T-helper 2 cell treated with Interferon-gamma antibody and Interleukin-4, amounts not matched to agents 5 μg/mL and 100 μg/mL, for 36 hours (primary cell): ENCODE data around the gene MRPL21.
"Not testable (repeated sequence)": the region's sequence is repeated elsewhere in the genome, so short reads cannot be mapped to it uniquely, and the experiment has no call there.

Experiments
- DNase-seq: peaks from one replicate; pipeline ENCODE4 v3.0.0; 2021; ENCODE audit warnings: low spot score
- H3K27ac Mint-ChIP-seq: one replicate; pipeline ENCODE4 v1.8.0; 2021; ENCODE audit warnings: mild to moderate bottlenecking, mixed read lengths
- H3K27me3 Mint-ChIP-seq: one replicate; pipeline ENCODE4 v1.8.0; 2021; ENCODE audit warnings: low read depth, mixed read lengths
- H3K36me3 Mint-ChIP-seq: one replicate; pipeline ENCODE4 v1.8.0; 2021; ENCODE audit warnings: low read depth, mixed read lengths
- H3K4me1 Mint-ChIP-seq: one replicate; pipeline ENCODE4 v1.8.0; 2021; ENCODE audit warnings: low read depth, mixed read lengths
- H3K4me3 Mint-ChIP-seq: one replicate; pipeline ENCODE4 v1.8.0; 2022; ENCODE audit warnings: mild to moderate bottlenecking, moderate library complexity, mixed read lengths
- H3K9me3 Mint-ChIP-seq: one replicate; pipeline ENCODE4 v1.8.0; 2021; ENCODE audit warnings: mixed read lengths

MRPL21 gene

DNA sequence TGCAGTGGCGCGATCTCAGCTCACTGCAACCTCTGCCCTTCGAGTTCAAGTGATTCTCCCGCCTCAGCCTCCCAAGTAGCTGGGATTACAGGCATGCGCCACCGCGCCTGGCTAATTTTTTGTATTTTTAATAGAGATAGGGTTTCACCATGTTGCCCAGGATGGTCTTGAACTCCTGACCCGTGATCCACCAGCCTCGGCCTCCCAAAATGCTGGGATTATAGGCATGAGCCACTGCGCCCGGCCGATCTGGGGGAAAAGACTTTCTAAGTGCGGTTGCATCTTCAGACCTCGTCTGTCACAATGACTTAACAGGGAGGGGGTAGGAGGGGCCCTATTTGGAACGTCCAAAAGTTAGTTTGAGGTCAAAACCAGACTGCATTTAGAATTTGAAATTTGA is 18.8 kb downstream of the MRPL21 start:
- not testable (repeated sequence) for H3K36me3 Mint-ChIP-seq, H3K4me3 Mint-ChIP-seq, H3K27ac Mint-ChIP-seq, H3K9me3 Mint-ChIP-seq, H3K27me3 Mint-ChIP-seq, DNase-seq, H3K4me1 Mint-ChIP-seq

DNA sequence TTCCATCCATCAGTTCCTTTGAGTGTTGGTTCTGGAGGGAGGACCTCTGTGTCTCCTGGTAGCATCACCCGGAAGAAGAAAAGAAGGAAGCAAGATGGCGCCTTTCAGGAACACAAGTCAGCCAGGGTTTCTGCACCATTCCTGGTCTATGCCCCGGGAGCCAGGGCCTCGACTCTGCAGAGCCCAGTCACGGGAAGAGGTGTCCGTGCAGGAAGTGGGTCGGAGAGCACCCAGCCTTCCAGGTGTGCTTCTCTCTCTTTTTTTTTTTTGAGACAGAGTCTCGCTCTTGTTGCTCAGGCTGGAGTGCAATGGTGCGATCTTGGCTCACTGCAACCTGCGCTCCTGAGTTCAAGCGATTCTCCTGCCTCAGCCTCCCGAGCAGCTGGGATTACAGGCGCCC is 21.2 kb downstream of the MRPL21 start:
- Mint-ChIP-seq H3K4me3 (no peak overlapping the region), H3K27me3 (no peaks in the 10 kb centered on the region), H3K36me3 (peaks cover 6% of the 10 kb centered on the region), H3K9me3 (no peaks in the 10 kb centered on the region), H3K27ac (no peak overlapping the region), H3K4me1 (no peaks in the 10 kb centered on the region)
- DNase-seq, result no peak

DNA sequence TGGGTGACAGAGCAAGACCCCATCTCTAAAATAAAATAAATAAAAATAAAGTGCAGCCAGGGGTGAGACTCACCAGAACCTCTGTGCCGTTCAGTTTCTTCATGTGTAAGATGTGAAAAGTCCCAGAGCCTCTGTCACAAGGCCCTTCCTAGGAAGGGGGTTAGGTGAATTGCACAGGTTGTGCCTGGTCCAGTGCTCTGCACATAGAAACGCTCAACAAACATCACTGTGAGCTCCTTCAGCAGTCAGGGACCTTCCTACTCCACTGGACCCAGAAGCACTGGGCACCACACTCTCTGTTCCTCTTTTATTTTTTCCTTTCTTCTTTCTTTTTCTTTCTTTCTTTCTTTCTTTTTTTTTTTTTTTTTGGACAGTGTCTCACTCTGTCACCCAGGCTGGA is 22.3 kb downstream of the MRPL21 start:
- H3K4me3 Mint-ChIP-seq, result no peak overlapping the region
- H3K27ac Mint-ChIP-seq, result no peak overlapping the region
- no peaks in the 10 kb centered on the region for H3K27me3 Mint-ChIP-seq
- H3K4me1 Mint-ChIP-seq, result no peaks in the 10 kb centered on the region
- DNase-seq, result no peak
- H3K36me3 Mint-ChIP-seq, result peaks cover 2% of the 10 kb centered on the region
- H3K9me3 Mint-ChIP-seq, result no peaks in the 10 kb centered on the region

DNA sequence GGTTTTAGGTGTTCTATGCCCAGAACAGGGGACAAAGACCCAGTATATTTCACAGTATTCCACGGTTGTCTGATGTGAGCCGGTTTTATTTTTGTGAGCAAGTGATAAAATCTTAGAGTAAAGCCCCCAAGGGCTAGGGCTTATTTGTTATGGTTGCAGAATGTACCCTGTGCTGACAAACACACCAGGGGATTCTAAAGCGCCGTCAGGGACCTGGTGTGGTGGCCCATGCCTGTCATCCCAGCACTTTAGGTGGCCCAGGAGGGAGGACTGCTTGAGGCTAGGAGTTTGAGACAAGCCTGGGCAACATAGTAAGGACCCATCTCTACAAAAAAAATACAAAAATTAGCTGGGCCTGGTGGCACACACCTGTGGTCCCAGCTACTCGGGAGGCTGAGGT is 22.8 kb downstream of the MRPL21 start:
- Mint-ChIP-seq H3K4me1 (no peaks in the 10 kb centered on the region), H3K36me3 (peaks cover 2% of the 10 kb centered on the region), H3K9me3 (no peaks in the 10 kb centered on the region), H3K27me3 (no peaks in the 10 kb centered on the region), H3K4me3 (no peak overlapping the region), H3K27ac (no peak overlapping the region)
- no peak for DNase-seq

DNA sequence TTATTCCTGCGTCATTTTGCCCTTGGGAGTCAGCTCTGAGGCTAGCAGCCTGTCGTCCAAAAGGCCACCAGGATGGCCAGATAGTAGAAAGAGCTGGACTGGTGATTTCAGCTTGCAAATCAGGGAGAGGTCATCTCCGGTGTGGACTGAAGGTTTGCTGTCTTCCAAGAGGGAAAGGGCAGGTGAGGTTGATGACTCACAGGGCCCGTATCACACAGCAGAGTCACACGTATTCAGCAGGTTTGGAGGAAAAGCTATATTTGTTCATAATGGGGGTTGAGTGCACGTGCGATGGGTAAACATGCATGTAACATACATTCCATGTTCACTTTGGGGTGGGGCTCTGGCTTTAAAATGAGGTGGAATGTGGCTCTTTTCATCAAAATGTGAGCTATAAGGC is 25.6 kb downstream of the MRPL21 start:
- no peaks in the 10 kb centered on the region for H3K36me3 Mint-ChIP-seq
- no peaks in the 10 kb centered on the region for H3K27me3 Mint-ChIP-seq
- no peaks in the 10 kb centered on the region for H3K9me3 Mint-ChIP-seq
- no peak overlapping the region for H3K4me3 Mint-ChIP-seq
- H3K4me1 Mint-ChIP-seq, result no peaks in the 10 kb centered on the region
- H3K27ac Mint-ChIP-seq, result no peak overlapping the region
- no peak for DNase-seq

DNA sequence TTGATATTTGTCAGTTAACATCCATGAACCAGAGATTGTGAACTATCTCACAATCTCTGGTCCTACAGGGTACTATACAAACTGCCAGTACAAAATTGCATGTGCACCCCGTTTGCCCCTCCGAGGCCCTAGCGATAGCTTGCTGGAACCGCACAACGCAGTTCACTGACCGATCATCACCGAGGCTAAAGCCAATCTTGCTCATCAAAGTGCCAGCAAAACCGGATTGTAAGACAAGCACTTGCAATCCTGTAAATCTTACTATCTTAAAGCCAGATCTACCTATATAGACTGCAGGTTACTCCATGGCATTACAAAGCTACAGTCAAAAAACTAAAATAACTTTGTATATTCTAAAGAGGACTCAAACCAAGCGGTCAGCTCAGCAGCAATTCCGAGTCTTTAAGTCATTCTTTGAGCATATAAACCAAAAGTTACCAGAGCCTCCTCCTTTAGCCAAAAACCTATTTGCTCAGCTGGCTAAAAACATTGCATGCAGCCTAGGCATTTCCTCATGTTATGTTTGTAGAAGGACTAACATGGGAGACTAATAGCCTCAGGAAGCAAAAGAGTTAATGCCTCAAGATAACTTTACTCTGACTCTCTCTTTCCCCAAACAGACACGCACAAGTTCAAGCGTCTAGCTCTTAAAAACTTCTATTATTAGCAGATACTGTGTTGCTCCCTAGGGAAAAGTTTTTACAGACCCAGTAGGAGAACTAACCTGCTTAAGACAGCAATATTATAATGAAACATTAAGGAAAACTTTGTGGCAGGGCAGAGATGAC is 31.2 kb downstream of the MRPL21 start:
- DNase-seq, result no peak
- peaks cover 8% of the 10 kb centered on the region for H3K4me1 Mint-ChIP-seq
- no peaks in the 10 kb centered on the region for H3K9me3 Mint-ChIP-seq
- H3K36me3 Mint-ChIP-seq, result no peaks in the 10 kb centered on the region
- no peak overlapping the region for H3K27ac Mint-ChIP-seq
- peaks cover 25% of the 10 kb centered on the region for H3K27me3 Mint-ChIP-seq
- H3K4me3 Mint-ChIP-seq, result no peak overlapping the region

DNA sequence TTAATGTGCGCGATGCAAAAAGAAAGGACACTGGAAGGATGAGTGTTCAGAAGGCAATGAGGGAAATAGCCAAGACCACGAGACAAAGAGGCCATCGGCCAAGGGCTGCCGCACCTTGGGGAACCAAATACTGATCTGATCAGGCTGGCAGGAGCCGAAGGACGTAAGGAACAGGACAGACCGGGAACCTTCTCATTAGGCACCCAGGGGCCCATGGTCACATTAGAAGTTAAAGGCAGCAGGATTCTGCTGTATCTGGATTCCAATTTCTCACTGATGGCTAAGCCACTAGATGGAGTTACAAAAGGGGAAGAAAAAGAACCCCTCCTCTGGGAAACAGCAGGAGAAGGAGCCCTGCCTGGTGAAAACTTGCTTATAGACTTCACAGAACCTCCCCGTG is 33.2 kb downstream of the MRPL21 start:
- Mint-ChIP-seq H3K4me3 (peak overlapping the region; percentile 80), H3K27ac (no peak overlapping the region), H3K36me3 (no peaks in the 10 kb centered on the region), H3K9me3 (no peaks in the 10 kb centered on the region), H3K4me1 (peaks cover 8% of the 10 kb centered on the region), H3K27me3 (peaks cover 25% of the 10 kb centered on the region)
- DNase-seq, result no peak

DNA sequence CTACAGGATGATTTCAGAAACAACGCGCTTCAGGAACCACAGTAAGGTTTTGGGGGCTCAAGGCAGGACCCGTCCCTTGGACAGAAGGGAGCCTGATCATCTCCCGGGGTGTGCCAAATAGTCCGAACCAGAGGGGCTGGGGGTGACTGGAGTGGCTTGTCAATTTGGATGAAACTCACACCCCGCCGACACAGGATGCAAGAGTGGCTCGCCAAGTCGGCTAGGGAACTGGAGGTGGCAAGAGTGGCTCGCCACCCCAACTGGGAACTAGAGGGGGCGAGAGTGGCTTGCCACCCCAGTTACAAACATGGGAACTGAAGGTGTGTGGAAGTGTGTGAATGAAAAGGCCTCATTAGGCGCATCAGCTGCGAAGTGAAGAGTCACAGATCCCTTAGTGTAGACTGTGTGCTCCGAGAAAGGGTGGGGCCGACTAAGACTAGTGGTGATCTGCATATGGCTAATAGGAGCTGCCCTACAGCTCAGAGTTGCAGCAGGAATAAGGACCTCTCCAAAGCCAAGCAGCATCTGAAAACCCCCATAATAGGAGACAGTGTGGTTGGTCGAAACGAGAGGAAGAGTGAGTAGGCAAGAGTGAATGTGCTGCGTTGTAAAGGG is 35.3 kb downstream of the MRPL21 start:
- DNase-seq, result no peak
- Mint-ChIP-seq H3K9me3 (no peaks in the 10 kb centered on the region), H3K27ac (no peak overlapping the region), H3K36me3 (no peaks in the 10 kb centered on the region), H3K4me1 (peaks cover 8% of the 10 kb centered on the region), H3K4me3 (no peak overlapping the region), H3K27me3 (peaks cover 25% of the 10 kb centered on the region)

DNA sequence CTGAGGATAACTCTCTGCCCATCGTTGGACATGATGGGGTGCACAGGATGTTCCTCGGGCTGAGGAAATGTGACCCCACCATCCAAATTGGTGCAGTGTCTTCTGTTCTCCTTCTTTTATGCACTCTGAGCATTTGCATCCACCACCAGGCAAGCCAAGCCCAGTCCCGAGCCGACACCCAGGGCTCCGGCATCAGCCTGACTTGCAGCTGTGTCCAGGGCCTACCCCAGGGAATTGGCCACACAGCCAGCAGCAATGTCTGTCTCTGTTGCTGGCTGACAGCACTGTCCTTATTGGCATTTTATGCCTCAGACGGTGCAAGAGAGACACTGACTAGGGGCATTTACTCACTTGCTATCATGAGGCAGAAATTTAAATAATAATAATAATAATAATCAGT is 36.6 kb downstream of the MRPL21 start:
- Mint-ChIP-seq H3K4me3 (no peak overlapping the region), H3K36me3 (no peaks in the 10 kb centered on the region), H3K9me3 (no peaks in the 10 kb centered on the region)

DNA sequence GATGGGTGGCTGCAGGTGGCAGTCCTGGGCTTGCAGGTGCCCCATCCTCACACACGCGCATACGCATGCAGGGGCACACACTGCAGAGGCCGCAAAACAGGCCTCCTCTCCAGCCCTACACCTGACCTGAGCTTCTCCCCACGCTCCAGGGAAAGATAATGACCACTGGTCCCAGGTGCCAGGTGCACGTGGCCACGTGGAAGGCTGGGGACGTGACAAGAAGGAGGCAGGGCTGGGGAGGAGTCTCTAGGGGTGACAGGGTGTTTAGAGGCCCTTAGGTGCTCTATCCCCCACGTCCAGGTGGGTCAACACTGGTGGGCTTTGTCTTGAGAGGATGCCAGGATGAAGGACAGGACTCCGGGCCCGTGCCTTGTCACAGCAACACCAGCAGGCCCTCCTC is 38.4 kb downstream of the MRPL21 start:
- H3K4me3 Mint-ChIP-seq, result no peak overlapping the region
- no peaks in the 10 kb centered on the region for H3K36me3 Mint-ChIP-seq
- peaks cover 8% of the 10 kb centered on the region for H3K4me1 Mint-ChIP-seq
- H3K27ac Mint-ChIP-seq, result no peak overlapping the region
- no peaks in the 10 kb centered on the region for H3K9me3 Mint-ChIP-seq
- peaks cover 17% of the 10 kb centered on the region for H3K27me3 Mint-ChIP-seq
- no peak for DNase-seq

More for the DNA sequence above, 36.6 kb downstream of the MRPL21 start:
- H3K27ac Mint-ChIP-seq, result no peak overlapping the region
- no peak for DNase-seq
- peaks cover 8% of the 10 kb centered on the region for H3K4me1 Mint-ChIP-seq
- peaks cover 23% of the 10 kb centered on the region for H3K27me3 Mint-ChIP-seq

DNA sequence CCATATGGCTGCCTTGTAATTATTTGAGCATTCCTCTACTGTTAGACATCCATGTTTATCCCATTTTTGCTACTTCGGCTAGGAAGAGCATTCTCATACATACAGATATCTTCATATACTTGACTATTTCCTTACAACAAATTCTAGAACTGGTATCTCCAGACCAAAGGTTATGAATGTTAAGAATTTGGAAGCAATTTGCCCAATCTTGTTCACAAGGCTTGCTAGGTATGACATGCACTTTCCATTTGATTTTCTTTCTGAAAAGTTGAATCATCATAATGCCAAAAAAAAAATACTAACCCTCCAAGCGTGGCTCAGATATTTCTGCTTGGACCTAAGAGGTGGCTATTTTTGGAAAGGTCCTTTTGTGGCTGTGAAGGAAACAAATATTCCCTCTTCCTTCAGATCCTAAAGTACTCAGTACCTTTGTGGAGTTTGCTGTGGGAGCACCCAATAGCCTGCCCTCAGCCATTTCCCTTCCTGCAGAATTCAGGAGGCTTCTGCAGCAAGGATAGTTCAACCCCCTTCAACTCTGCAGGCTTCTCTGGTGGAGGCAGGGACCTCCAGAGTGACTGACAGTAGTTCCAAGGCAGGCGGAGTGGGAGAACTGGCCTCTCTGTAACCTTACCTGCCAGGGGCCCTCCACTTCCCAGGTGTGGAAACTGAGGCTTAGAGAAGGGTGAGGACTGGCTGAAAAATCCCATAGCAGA is 39.9 kb downstream of the MRPL21 start:
- no peak overlapping the region for H3K27ac Mint-ChIP-seq

DNA sequence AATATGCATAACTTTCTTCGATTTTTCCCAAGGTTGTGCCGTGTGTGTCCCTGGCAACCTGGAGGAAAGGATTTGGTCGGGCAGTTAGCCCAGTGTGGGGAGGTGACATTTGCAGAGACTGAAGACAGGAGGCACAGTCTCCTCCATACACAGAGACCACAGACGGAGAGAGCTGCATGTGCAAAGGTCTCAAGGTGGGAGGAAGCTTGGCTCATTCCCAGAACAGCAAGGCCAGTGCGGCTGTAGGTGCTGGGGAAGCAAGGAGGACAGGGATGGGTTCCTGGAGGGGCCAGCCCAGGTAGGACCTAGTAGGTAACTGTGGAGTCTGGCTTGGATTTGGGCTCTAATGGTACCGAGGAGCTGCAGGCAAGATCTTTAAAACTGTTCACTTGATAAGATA is 41.2 kb downstream of the MRPL21 start:
- Mint-ChIP-seq H3K4me1 (no peaks in the 10 kb centered on the region), H3K4me3 (no peak overlapping the region), H3K27ac (no peak overlapping the region), H3K27me3 (no peaks in the 10 kb centered on the region), H3K36me3 (no peaks in the 10 kb centered on the region), H3K9me3 (no peaks in the 10 kb centered on the region)
- no peak for DNase-seq

More for the DNA sequence above, 39.9 kb downstream of the MRPL21 start:
- H3K27me3 Mint-ChIP-seq, result peaks cover 5% of the 10 kb centered on the region
- no peak overlapping the region for H3K4me3 Mint-ChIP-seq
- no peaks in the 10 kb centered on the region for H3K4me1 Mint-ChIP-seq
- no peaks in the 10 kb centered on the region for H3K36me3 Mint-ChIP-seq
- no peaks in the 10 kb centered on the region for H3K9me3 Mint-ChIP-seq
- DNase-seq, result no peak

DNA sequence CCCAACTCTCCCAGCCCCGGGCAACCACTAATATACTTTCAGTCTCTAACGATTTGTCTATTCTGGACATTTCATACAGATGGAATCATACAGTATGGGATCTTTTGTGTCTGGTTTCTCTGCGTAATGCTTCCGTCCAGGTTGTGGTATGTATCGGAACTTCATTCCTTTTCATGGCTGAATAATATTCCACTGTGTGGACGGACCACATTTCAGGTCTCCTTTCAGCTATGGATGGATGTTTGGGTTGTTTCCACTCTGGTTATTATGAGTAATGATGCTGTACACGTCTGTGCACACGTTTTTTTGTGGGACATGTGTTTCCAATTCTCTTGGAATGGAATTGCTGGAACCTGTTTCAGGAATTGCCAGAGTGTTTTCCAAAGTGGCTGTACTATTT is 44.5 kb downstream of the MRPL21 start:
- peaks cover 2% of the 10 kb centered on the region for H3K4me1 Mint-ChIP-seq
- no peaks in the 10 kb centered on the region for H3K36me3 Mint-ChIP-seq
- no peak overlapping the region for H3K27ac Mint-ChIP-seq
- no peak overlapping the region for H3K4me3 Mint-ChIP-seq
- peaks cover 23% of the 10 kb centered on the region for H3K27me3 Mint-ChIP-seq
- no peaks in the 10 kb centered on the region for H3K9me3 Mint-ChIP-seq
- DNase-seq, result no peak

DNA sequence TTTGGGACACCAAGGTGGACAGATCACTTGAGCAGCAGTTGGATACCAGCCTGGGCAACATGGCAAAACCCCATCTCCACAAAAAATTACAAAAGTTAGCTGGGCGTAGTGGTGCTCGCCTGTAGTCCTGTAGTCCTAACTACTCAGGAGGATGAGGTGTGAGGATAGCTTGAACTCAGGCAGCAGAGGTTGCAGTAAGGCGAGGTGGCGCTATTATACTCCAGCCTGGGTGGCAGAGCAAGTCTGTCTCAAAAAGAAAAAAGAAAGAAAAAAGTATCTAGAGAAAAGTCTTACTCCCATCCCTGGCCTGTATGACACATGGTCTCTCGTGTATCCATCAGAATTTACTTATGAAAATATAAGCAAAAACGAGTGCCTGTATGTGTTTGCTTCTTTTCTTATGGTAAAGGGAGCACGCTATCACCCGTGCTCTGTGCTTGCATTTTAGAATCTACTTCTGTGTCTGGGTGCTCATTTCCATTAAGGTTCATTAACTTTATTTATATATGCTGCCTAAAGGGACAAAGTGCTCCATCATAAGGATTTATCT is 46.5 kb downstream of the MRPL21 start:
- DNase-seq, result no peak
- Mint-ChIP-seq H3K4me1 (peaks cover 2% of the 10 kb centered on the region), H3K36me3 (no peaks in the 10 kb centered on the region), H3K9me3 (no peaks in the 10 kb centered on the region), H3K4me3 (no peak overlapping the region), H3K27ac (no peak overlapping the region), H3K27me3 (peaks cover 38% of the 10 kb centered on the region)
